Loucy (cell line): Measurements from ENCODE around the gene CUL4B.

ENCODE experiments used
- EZH2phosphoT487 ChIP-seq: fragments of 200-600 bp; IDR thresholded peaks from 2 replicates; pipeline ENCODE4 v1.6.1; 2018; ENCODE audit warnings: antibody characterized with exemption, mild to moderate bottlenecking, moderate library complexity, borderline replicate concordance
- TF ChIP-seq, protein P1 (sequence below): fragments of 200-600 bp; sonication (generic); conservative IDR thresholded peaks from 2 replicates; pipeline ENCODE4 v1.5.1; 2014; ENCODE audit warnings: mild to moderate bottlenecking, antibody characterized with exemption, low read length

DNA sequence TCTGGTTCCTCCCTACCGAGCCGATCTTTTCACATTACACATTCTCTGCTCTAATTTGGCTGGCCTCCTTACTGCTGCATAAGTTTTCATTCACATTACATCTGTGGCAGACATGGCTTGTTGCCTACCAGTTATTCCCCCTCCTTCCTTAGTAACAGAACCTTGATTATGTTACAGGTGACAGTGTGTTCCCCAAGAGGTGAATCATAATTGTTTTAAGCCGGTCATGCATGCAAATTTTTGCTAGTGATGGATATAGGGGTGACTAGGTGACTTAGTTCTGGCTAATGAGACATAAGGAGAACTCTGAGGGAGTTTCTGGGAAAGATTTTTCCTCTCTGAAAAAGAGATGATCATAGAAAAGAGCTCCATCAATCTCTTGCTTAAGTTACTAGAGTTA, 83.3 kb downstream of the CUL4B start:
- TF ChIP-seq EZH2phosphoT487, result no peak
- TF ChIP-seq, protein P1, sequence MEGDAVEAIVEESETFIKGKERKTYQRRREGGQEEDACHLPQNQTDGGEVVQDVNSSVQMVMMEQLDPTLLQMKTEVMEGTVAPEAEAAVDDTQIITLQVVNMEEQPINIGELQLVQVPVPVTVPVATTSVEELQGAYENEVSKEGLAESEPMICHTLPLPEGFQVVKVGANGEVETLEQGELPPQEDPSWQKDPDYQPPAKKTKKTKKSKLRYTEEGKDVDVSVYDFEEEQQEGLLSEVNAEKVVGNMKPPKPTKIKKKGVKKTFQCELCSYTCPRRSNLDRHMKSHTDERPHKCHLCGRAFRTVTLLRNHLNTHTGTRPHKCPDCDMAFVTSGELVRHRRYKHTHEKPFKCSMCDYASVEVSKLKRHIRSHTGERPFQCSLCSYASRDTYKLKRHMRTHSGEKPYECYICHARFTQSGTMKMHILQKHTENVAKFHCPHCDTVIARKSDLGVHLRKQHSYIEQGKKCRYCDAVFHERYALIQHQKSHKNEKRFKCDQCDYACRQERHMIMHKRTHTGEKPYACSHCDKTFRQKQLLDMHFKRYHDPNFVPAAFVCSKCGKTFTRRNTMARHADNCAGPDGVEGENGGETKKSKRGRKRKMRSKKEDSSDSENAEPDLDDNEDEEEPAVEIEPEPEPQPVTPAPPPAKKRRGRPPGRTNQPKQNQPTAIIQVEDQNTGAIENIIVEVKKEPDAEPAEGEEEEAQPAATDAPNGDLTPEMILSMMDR, result no peak
